GM23338 (cell line): ENCODE data around the gene IL22. TPM values are rescaled to one million over a fixed set of nuclear protein-coding genes. Genes with fewer than 3 reads are reported as not detected.

Experiments used
- ATAC-seq: fragments of 200-7000 bp; cut with Tn5 transposase; 3 replicates; pipeline ENCODE4 v1.9.1; 2020
- DNase-seq: peaks from one replicate; pipeline ENCODE4 v3.0.0-alpha.2; 2015; ENCODE audit warnings: low spot score
- H2AFZ ChIP-seq: fragments of 200-600 bp; sonication (generic); 2 replicates; pipeline ENCODE4 v1.8.0; 2016; ENCODE audit warnings: antibody characterized with exemption, mild to moderate bottlenecking, moderate library complexity
- H3F3A ChIP-seq: fragments of 200-600 bp; sonication (generic); replicated peaks from 2 replicates; pipeline ENCODE4 v1.8.0; 2017; ENCODE audit warnings: antibody characterized with exemption, mixed run types, low read depth
- H3K27ac ChIP-seq: fragments of 200-600 bp; sonication (generic); 2 replicates; pipeline ENCODE4 v1.6.1; 2016; ENCODE audit warnings: low read depth
- H3K27me3 ChIP-seq: fragments of 200-600 bp; sonication (generic); 2 replicates; pipeline ENCODE4 v1.8.0; 2016; ENCODE audit warnings: mild to moderate bottlenecking, mixed run types, moderate library complexity; ENCODE audit not compliant: insufficient read depth
- H3K36me3 ChIP-seq: fragments of 200-600 bp; sonication (generic); 2 replicates; pipeline ENCODE4 v1.8.0; 2016; ENCODE audit warnings: mild to moderate bottlenecking; ENCODE audit not compliant: insufficient read depth
- H3K4me1 ChIP-seq: fragments of 200-600 bp; sonication (generic); 2 replicates; pipeline ENCODE4 v1.8.0; 2016; ENCODE audit warnings: mild to moderate bottlenecking, moderate library complexity; ENCODE audit not compliant: insufficient read depth
- H3K4me2 ChIP-seq: fragments of 200-600 bp; sonication (generic); 2 replicates; pipeline ENCODE4 v1.7.1; 2017; ENCODE audit warnings: mixed run types
- H3K4me3 ChIP-seq: fragments of 200-600 bp; sonication (generic); 2 replicates; pipeline ENCODE4 v1.6.1; 2016; ENCODE audit warnings: mixed run types
- H3K79me2 ChIP-seq: fragments of 200-600 bp; sonication (generic); replicated peaks from 2 replicates; pipeline ENCODE4 v1.8.0; 2017; ENCODE audit warnings: mild to moderate bottlenecking; ENCODE audit not compliant: insufficient read depth
- H3K9me2 ChIP-seq: fragments of 200-600 bp; sonication (generic); 2 replicates; pipeline ENCODE4 v1.8.0; 2017; ENCODE audit not compliant: insufficient read depth
- H4K20me1 ChIP-seq: fragments of 200-600 bp; sonication (generic); replicated peaks from 2 replicates; pipeline ENCODE4 v1.8.0; 2017; ENCODE audit warnings: mild to moderate bottlenecking; ENCODE audit not compliant: insufficient read depth
- H3K27ac Mint-ChIP-seq: 2 replicates; pipeline ENCODE4 v1.8.0; 2020; ENCODE audit warnings: inconsistent platforms, mild to moderate bottlenecking, moderate library complexity, mixed read lengths
- H3K27me3 Mint-ChIP-seq: 3 replicates; pipeline ENCODE4 v1.8.0; 2022; ENCODE audit warnings: low read depth, mild to moderate bottlenecking, moderate library complexity, mixed read lengths, inconsistent platforms; ENCODE audit not compliant: insufficient read depth, poor library complexity
- H3K36me3 Mint-ChIP-seq: 3 replicates; pipeline ENCODE4 v1.8.0; 2021; ENCODE audit warnings: low read depth, mild to moderate bottlenecking, inconsistent platforms, moderate library complexity, mixed read lengths
- H3K4me1 Mint-ChIP-seq: 3 replicates; pipeline ENCODE4 v1.8.0; 2020; ENCODE audit warnings: mild to moderate bottlenecking, inconsistent platforms, mixed read lengths
- H3K4me3 Mint-ChIP-seq: 3 replicates; pipeline ENCODE4 v1.8.0; 2021; ENCODE audit warnings: moderate library complexity, mild to moderate bottlenecking, inconsistent platforms, mixed read lengths
- H3K9me3 Mint-ChIP-seq: 3 replicates; pipeline ENCODE4 v1.8.0; 2020; ENCODE audit warnings: moderate library complexity, mild to moderate bottlenecking, inconsistent platforms, mixed read lengths
- CREB1 ChIP-seq: fragments of 250-450 bp; sonication (Bioruptor Pico); IDR thresholded peaks from 2 replicates; pipeline ENCODE4 v1.5.0; 2020; ENCODE audit warnings: low read depth, mild to moderate bottlenecking, moderate library complexity
- CTCF ChIP-seq, 2 experiments: fragments of 200-600 bp in 1 of 2; sonication (generic) in 1 of 2; conservative IDR thresholded peaks; 2 replicates each; pipeline versions ENCODE4 v1.5.1 to v1.6.1; 2016 to 2017; ENCODE audit warnings: antibody characterized with exemption in 2 of 2, low read depth in 2 of 2, mild to moderate bottlenecking in 2 of 2, moderate library complexity in 1 of 2
- ETS1 ChIP-seq: IDR thresholded peaks from 2 replicates; pipeline ENCODE4 v1.6.1; 2016; ENCODE audit warnings: antibody characterized with exemption
- EZH2 ChIP-seq: fragments of 200-600 bp; sonication (generic); IDR thresholded peaks from one replicate; pipeline ENCODE4 v1.8.0; 2017; ENCODE audit warnings: antibody characterized with exemption, mild to moderate bottlenecking, low read depth; ENCODE audit not compliant: unreplicated experiment
- NANOG ChIP-seq: IDR thresholded peaks from 2 replicates; pipeline ENCODE4 v1.6.1; 2016; ENCODE audit warnings: antibody characterized with exemption, borderline replicate concordance
- POLR2AphosphoS5 ChIP-seq: IDR thresholded peaks from 2 replicates; pipeline ENCODE4 v1.6.1; 2016; ENCODE audit warnings: antibody characterized with exemption, low read depth
- REST ChIP-seq: IDR thresholded peaks from one replicate; pipeline ENCODE4 v1.6.1; 2018; ENCODE audit warnings: antibody characterized with exemption; ENCODE audit not compliant: unreplicated experiment
- STAT1 ChIP-seq: IDR thresholded peaks from one replicate; pipeline ENCODE4 v1.6.1; 2016; ENCODE audit warnings: antibody characterized with exemption; ENCODE audit not compliant: unreplicated experiment
- ZNF114 ChIP-seq: fragments of 250-450 bp; sonication (Bioruptor Pico); IDR thresholded peaks from 2 replicates; pipeline ENCODE4 v1.5.0; 2020; ENCODE audit warnings: mild to moderate bottlenecking, moderate library complexity
- ZNF462 ChIP-seq: fragments of 250-450 bp; sonication (Bioruptor Pico); IDR thresholded peaks from 2 replicates; pipeline ENCODE4 v1.5.0; 2020; ENCODE audit warnings: mild to moderate bottlenecking, moderate library complexity
- polyA plus RNA-seq: library from polyadenylated mRNA; unstranded; fragments of >200 nt; fragmentation: Nextera tagmentation; extraction: Ambion mirVana; gene quantifications from 2 replicates; pipeline ENCODE4 v1.2.1, GENCODE V29; 2016
- total RNA-seq: library from RNA; depleted of rRNA; stranded (reverse); fragments of >200 nt; shearing (Covaris generic); gene quantifications from 2 replicates; pipeline ENCODE4 v1.2.3, GENCODE V29; 2014

Gene IL22
- total and polyA plus RNA-seq, 2 experiments from 2014 or later: not detected

GRCh38 chr12:68240975-68241374 lies 12.4 kb downstream of the IL22 start:
- DNase-seq: no peak
- H3K36me3 ChIP-seq: no peaks in the 10 kb centered on the region
- no peak overlapping the region for H3K4me3 ChIP-seq
- no peak overlapping the region for H3K27ac ChIP-seq
- no peaks in the 10 kb centered on the region for H3K4me1 ChIP-seq
- Mint-ChIP-seq H3K9me3 (no peaks in the 10 kb centered on the region), H3K27ac (no peak overlapping the region), H3K36me3 (no peaks in the 10 kb centered on the region), H3K4me3 (no peak overlapping the region), H3K27me3 (no peaks in the 10 kb centered on the region), H3K4me1 (peaks cover 4% of the 10 kb centered on the region; the same call in 1 of the 3 replicates)
- no peaks in the 10 kb centered on the region for H3F3A ChIP-seq
- TF ChIP-seq STAT1: no peak
- no peak for TF ChIP-seq NANOG
- no peak for TF ChIP-seq ETS1
- TF ChIP-seq POLR2AphosphoS5: no peak
- no peak for TF ChIP-seq CREB1 (CRISPR knock-in tag)
- no peak for TF ChIP-seq EZH2
- no peak for TF ChIP-seq ZNF114 (CRISPR knock-in tag)
- no peak for TF ChIP-seq CTCF (conservative IDR thresholded peaks at IDR 0.05; ENCODE audit: low read depth in 2 of 2)
- TF ChIP-seq REST: no peak
- TF ChIP-seq ZNF462 (CRISPR knock-in tag): no peak
- no peaks in the 10 kb centered on the region for H4K20me1 ChIP-seq
- no peaks in the 10 kb centered on the region for H3K79me2 ChIP-seq
- no peak for ATAC-seq
- no peak overlapping the region for H2AFZ ChIP-seq
- peaks cover 10% of the 10 kb centered on the region; the same call in 1 of the 2 replicates for H3K9me2 ChIP-seq
- no peaks in the 10 kb centered on the region for H3K27me3 ChIP-seq
- no peak overlapping the region for H3K4me2 ChIP-seq
